GM06990 (cell line): ENCODE measurements around the gene ZNF865.

Experiments
- DNase-seq: peaks from one replicate; pipeline ENCODE4 v3.0.0-alpha.2; 2011; ENCODE audit not compliant: insufficient read length; ENCODE audit errors: extremely low read depth
- H3K27me3 ChIP-seq: replicated peaks from 2 replicates; pipeline ENCODE4 v1.6.0; 2011; ENCODE audit warnings: low read length; ENCODE audit not compliant: control insufficient read depth, insufficient read depth
- H3K36me3 ChIP-seq: 2 replicates; pipeline ENCODE4 v1.5.1; 2011; ENCODE audit warnings: low read length; ENCODE audit not compliant: control insufficient read depth, insufficient read depth
- H3K4me3 ChIP-seq: replicated peaks from 2 replicates; pipeline ENCODE4 v1.5.1; 2011; ENCODE audit warnings: low read depth, mild to moderate bottlenecking, control low read depth, low read length
- CTCF ChIP-seq: IDR thresholded peaks from 2 replicates; pipeline ENCODE4 v1.5.1; 2011; ENCODE audit warnings: low read length, control low read depth, mild to moderate bottlenecking, inconsistent platforms; ENCODE audit not compliant: insufficient read depth, poor library complexity, severe bottlenecking

Gene ZNF865

GRCh38 chr19:55654323-55654867 lies 48.9 kb downstream of the ZNF865 start:
- Histone ChIP-seq H3K27me3 (no peaks in the 10 kb centered on the region), H3K36me3 (peaks cover 10% of the 10 kb centered on the region), H3K4me3 (peak overlapping the region; percentile 77)
- peak; percentile 95 for DNase-seq
- no peak for TF ChIP-seq CTCF

GRCh38 chr19:55654868-55655647 lies 49.6 kb downstream of the ZNF865 start, which contains the start of gene U2AF2:
Gene U2AF2, plus strand, starts transcription at chr19:55655035. Its CDS starts 70 bp downstream, at chr19:55655105.
- Histone ChIP-seq H3K4me3 (peak within 1 kb of the TSS; percentile 77), H3K27me3 (no peaks in the 10 kb centered on the region), H3K36me3 (peaks cover 17% of the 10 kb centered on the region)
- no peak for TF ChIP-seq CTCF
- DNase-seq = peak; percentile 95

- DNase-seq = no peak
- no peak for TF ChIP-seq CTCF
- Histone ChIP-seq H3K36me3 (peaks cover 22% of the 10 kb centered on the region), H3K27me3 (no peaks in the 10 kb centered on the region), H3K4me3 (peak overlapping the region; percentile 77)
These were observed 50.2 kb downstream of the ZNF865 start for GRCh38 chr19:55655648-55656040.

GRCh38 chr19:55656552-55656951 lies 51.1 kb downstream of the ZNF865 start:
- peak overlapping the region; percentile 77 for H3K4me3 ChIP-seq
- no peaks in the 10 kb centered on the region for H3K27me3 ChIP-seq
- no peak for TF ChIP-seq CTCF
- peaks cover 26% of the 10 kb centered on the region for H3K36me3 ChIP-seq
- no peak for DNase-seq

GRCh38 chr19:55656988-55657747 lies 51.7 kb downstream of the ZNF865 start:
- Histone ChIP-seq H3K27me3 (no peaks in the 10 kb centered on the region), H3K4me3 (peak overlapping the region; percentile 77), H3K36me3 (peaks cover 28% of the 10 kb centered on the region)
- DNase-seq = no peak
- TF ChIP-seq CTCF = no peak
